ENCODE results near the gene ACSL5.

GRCh38 chr10:112327678-112328077 lies 46.2 kb upstream of the ACSL5 start:
- TF ChIP-seq CTCF (conservative IDR thresholded peaks at IDR 0.05; ENCODE audit: low read length) (no peak), EZH2phosphoT487 (IDR thresholded peaks at IDR 0.05; ENCODE audit: borderline replicate concordance, low read depth, low read length) (no peak)

Data from OCI-LY7 (cell line).